ENCODE data around the gene NEK6.

NEK6 gene

DNA sequence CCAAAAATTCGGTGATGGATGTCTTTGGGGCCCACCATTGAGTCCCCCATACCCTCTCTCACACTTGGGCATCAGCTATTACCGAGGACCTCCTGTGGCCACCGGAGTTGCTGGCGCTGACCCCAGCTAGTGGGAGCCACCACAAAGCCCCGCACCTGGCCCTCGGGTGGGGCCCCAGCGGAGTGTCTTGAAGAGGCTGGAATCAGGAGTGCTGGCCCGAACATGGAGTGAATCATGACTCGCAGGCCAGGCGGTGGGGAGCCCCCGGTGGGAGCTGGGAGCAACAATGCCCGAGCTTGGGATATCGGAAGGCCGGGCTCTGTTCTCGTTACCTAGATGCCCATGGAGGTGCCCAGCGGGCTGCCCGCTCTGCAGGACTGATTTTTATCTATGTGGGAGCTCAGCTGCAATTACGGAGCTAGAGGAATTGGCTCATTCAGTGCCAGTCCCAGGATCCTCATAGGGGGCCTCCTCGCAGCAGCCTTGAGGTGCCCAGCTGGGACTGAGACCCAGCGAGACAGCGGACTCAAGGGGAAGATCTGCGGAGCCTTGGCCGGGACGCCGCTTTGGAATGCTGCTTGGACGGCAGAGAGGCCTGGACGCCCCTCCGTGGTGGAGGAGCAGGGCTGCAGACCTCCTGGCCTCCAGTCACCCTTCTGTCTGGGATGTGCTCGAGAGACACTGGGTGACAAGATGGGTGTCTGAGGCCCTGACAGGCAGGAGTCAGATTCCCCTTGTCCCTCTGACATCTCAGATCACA lies 86.7 kb downstream of the NEK6 start:
- no peak for DNase-seq (ENCODE audit: low read depth)
- H3K4me3 ChIP-seq (replicated peaks; ENCODE audit: low read depth, low read length): no peak overlapping the region
- no peak for TF ChIP-seq CTCF (IDR thresholded peaks at IDR 0.05; ENCODE audit: low read length, missing control alignments)

DNA sequence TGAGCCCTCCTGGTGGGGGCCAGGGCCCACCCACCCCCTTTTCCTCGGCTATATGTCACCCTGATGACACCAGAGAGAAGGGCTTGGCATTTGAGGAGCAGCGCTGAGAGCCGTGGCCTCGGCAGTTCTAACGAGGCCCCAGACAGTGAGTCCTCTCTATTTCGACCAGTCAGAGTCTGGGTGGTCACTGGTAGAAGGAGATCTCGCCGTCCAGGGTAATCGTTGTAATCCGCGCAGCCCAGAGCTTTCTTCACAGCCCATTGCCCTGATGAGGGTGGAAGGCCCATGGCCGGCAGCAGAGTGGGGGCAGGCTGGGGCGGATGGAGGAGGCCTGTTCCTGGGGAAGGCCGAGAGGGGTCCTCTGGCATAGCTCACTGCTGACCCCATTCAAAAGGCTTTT lies 87.3 kb downstream of the NEK6 start:
- no peak for TF ChIP-seq CTCF (IDR thresholded peaks at IDR 0.05; ENCODE audit: low read length, missing control alignments)
- H3K4me3 ChIP-seq (replicated peaks; ENCODE audit: low read depth, low read length): no peak overlapping the region
- DNase-seq (ENCODE audit: low read depth): no peak

- no peak for TF ChIP-seq CTCF (IDR thresholded peaks at IDR 0.05; ENCODE audit: low read length, missing control alignments)
- no peak for DNase-seq (ENCODE audit: low read depth)
- no peak overlapping the region for H3K4me3 ChIP-seq (replicated peaks; ENCODE audit: low read depth, low read length)
These were observed 88.1 kb downstream of the NEK6 start for GRCh38 chr9:124345751-124346281.

DNA sequence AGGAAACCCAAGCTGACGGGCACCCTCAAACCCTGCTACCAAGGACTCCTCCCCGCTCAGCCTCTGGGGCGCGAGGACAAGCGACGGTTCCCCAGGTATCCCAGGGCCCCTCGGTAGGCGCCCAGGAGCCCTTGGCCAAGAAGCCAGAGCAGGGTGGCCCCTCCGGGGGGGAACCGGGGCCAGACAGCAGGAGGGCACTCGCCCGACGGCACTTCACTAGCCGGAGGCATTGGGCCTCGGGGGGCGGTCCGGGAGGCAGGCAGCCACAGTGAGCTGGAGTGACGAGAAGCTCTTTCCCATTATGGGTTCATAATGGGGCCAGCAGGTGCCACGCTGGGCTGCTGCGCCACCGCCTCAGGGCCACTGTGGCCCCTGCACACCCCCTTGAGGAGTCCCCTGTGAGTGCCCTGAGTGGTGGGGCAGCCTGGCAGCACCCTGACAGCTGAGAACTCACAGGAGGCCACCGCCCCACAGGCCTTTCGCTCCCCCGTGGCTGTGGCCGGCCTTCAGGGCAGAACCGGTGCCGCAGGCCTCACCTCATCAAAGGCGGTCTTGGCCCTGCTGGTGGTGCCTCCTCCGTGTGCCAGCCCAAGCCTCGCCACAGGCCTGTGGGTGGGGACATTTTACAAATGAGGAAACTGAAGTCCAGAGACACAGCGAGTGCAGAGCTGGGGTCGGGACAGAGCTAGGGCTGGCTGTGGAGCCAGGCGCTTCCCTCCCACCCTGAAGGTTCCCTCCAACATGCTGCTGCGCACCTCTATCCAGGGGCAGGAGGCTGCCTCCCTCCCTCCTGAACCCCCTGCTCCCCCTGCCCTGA lies 88.8 kb downstream of the NEK6 start:
- no peak overlapping the region for H3K4me3 ChIP-seq (replicated peaks; ENCODE audit: low read depth, low read length)
- no peak for TF ChIP-seq CTCF (IDR thresholded peaks at IDR 0.05; ENCODE audit: low read length, missing control alignments)
- DNase-seq (ENCODE audit: low read depth): no peak

DNA sequence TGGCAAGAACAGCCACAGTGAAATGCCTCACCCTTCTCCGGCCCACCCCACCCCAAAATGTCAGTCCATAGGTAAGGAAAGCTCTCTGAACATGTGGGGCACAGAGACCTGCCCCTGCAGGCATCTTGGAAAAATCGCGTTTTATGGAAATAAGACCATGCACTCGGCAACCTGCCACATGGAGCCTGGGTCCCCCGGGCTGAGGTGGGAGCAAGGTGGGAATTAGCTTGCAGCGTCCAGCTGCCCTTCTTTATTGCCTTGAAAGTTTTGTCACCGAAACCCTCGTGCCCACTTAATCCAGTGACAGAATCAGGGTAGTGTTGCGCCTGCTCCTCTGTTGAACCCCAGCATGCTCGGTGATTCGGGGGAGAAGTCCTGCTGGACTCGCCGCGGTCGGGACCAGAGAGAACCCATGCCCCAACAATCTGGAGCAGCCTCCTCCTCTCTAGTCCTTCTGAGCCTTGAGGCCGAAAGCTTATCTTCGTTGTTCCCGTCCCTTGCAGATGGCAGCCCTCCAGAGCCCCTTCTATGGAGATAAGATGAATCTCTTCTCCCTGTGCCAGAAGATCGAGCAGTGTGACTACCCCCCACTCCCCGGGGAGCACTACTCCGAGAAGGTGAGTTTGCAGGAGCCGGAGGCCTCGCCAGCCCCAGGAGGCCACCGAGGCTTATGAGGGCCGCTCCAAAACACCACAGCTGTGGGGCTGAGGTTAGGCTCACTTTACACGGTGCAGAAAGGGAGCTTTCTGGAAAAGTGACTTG lies 89.6 kb downstream of the NEK6 start:
- DNase-seq (ENCODE audit: low read depth): no peak
- TF ChIP-seq CTCF (IDR thresholded peaks at IDR 0.05; ENCODE audit: low read length, missing control alignments): no peak
- H3K4me3 ChIP-seq (replicated peaks; ENCODE audit: low read depth, low read length): no peak overlapping the region

GRCh38 chr9:124347968-124348358 lies 90.2 kb downstream of the NEK6 start:
- TF ChIP-seq CTCF (IDR thresholded peaks at IDR 0.05; ENCODE audit: low read length, missing control alignments): no peak
- DNase-seq (ENCODE audit: low read depth): no peak
- no peak overlapping the region for H3K4me3 ChIP-seq (replicated peaks; ENCODE audit: low read depth, low read length)
